Hindlimb muscle (tissue), 1 donor: ENCODE results near the gene SLC43A1. TPM values are rescaled to one million over a fixed set of nuclear protein-coding genes. Genes with fewer than 3 reads are reported as not detected.

ENCODE experiments used
- DNase-seq: peaks from one replicate; pipeline ENCODE4 v3.0.0-alpha.2; 2013
- polyA plus RNA-seq: library from polyadenylated mRNA; unstranded; fragments of 120-200 nt; gene quantifications from one replicate; pipeline ENCODE4 v1.2.1, GENCODE V29; 2013; ENCODE audit not compliant: insufficient read length

The SLC43A1 gene
- polyA plus RNA-seq, 1 donor: 19.3 TPM

DNA sequence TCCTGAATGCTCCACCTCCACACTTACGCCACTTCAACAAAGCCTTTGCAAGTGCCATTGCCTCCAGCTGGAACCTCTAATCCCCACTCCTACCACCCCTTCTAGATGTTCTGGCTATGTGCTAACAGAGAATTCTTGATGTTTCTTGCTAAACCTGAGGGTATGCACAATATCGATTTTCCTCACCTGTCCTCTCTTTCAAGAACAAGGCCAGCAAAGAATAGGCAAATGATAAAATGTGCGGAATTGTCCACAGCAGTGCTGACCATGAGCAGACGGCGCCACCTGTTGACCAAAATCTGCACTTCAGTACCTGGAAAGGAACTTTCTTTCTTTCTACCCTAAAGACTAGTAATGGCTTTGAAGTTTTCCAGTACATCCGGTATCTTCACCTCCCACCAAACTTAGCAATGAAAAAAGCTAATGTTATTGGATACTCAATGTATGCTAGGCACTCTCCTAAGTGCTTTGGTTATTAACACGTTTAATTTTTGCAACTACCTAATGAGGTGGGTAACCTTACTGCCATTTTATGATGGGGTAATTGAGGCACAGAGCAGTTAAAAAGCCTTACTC, 11.6 kb upstream of the SLC43A1 start:
- peak; percentile 65 for DNase-seq

DNA sequence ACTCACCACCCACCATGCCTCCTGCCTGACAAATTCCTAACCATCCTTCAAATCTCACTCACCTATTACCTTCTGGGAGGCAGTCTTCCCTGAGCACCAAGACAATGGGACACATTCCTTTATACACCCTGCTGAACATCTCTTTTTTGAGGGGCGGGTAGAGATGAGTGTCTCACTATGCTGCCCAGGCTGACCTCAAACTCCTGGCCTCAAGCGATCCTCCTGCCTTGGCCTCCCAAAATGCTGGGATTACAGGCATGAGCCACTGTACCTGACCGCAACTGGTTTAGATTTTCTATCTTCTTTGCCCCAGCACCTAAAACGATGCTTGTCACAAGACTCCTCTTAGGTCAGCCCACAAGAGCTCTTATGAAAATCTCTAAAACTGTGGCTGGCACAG, 7.9 kb upstream of the SLC43A1 start:
- no peak for DNase-seq

DNA sequence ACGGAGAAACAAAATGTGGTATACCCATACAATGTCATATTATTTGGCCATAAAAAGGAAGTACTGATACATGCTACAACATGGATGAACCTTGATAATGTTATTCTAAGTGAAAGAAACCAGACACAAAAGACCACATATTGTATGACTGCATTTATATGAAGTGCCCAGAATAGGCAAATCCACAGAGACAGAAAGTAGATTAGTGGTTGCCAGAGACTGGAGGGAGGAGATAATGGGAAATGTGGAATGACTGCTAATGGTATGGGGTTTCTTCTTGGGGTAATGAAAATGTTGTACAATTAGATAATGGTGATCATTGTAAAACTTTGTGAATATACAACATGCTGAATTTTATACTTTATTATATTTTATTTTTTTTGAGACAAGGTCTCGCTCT, 5.6 kb upstream of the SLC43A1 start:
- no peak for DNase-seq

DNA sequence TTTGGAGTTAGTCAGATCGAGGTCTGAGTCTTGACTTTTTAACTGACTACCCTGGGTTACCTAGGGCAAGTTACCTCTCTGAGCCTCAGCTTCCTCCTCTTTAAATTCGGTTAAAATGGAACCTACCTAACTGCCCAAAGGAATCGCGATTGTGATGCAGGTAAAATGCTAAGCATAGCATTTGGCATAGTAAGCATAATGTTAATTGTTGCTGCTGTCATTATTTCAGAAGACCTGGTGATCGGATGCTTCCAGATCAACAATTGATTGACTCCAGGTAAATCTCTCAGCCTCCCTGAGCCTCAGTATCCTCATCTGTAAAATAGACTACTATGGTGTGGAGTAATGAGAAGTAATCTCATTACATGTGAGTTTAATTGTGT, 550 bp upstream of the SLC43A1 start:
- no peak for DNase-seq

DNA sequence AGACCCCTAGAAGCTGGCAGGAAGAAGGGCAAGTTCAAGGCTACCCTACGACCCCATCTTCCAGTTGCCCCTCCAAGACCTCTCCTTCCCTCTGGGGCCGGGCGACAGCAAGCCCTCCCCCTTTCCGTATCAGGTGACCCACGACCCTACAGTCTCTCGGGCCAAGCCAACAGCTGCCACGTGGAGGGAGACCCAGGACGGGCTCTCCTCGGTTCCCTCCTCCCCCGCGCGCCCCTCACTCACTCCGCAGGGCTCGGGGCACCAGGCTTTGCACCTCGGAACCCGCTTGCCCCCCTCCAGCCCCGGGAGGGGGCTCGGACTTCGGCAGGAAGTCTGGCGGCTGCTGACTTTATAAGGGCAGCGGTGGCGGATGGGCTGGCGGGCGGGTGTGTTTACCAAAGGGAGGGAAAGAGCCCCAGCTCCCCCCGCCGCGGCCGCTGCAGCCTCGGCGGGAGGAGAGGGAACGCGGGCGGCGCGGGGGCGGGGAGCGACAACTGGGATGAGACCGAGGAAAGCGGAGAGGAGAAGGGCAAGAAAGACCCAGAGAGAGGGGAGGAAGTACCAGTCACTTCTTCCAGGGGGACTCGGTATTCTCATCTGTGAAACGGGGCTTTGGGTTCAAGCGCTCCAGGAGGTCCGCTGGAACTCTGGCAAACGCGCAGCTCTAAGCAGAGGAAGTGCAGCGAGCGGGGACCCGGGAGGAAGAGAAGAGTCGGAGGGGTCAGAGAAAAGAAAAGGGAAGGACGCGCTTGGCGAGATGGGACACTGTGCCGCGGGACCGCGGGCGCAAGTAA, 767 bp downstream of the SLC43A1 start:
- no peak for DNase-seq

DNA sequence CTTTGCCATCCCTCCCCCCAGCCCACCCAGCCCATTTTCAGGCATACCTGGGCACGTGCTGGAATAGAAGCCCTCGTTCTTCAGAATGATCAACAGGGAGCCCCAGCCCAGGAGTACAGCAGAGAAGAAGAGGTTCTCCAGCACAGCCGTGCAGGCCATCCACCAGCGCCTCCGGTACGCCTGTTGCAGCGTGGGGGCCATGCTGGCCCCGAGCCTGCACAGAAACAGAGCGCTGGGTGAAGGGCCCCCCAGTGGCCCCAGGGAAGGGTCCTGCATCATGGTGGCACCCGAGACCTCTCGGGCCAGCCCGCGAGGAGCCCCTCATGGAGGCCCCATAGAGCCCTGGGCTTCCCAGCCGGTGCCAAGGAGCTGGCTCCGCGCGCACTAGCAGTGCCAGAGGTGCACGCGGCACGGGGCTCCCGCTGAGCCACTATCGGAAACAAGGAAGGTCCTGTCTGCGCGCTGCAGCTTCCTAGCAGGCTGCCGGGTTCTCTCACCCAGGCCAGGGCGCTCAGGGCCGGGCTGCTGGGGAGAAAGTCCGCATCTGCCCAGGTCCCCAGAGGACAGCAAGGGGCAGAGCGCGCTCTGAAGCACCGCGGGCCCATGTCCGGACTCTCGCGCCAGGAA, 1.5 kb downstream of the SLC43A1 start:
- DNase-seq: no peak

DNA sequence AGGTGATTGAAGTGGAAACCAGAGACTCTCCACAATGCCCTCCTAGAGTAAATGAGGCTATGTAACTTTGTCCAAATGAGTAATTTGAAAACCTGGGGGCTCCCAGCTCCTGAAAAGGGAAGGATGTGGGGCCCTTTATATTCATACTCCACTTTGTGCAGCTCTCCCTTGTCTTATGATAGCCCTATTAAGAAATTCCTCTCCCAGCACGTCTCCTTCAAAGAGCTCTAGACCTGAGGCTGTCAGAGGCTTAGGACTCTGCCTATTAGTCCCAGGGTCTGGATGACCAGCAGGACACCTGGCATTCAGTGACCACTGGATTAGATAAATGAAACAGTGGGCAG, 2.1 kb downstream of the SLC43A1 start:
- no peak for DNase-seq

DNA sequence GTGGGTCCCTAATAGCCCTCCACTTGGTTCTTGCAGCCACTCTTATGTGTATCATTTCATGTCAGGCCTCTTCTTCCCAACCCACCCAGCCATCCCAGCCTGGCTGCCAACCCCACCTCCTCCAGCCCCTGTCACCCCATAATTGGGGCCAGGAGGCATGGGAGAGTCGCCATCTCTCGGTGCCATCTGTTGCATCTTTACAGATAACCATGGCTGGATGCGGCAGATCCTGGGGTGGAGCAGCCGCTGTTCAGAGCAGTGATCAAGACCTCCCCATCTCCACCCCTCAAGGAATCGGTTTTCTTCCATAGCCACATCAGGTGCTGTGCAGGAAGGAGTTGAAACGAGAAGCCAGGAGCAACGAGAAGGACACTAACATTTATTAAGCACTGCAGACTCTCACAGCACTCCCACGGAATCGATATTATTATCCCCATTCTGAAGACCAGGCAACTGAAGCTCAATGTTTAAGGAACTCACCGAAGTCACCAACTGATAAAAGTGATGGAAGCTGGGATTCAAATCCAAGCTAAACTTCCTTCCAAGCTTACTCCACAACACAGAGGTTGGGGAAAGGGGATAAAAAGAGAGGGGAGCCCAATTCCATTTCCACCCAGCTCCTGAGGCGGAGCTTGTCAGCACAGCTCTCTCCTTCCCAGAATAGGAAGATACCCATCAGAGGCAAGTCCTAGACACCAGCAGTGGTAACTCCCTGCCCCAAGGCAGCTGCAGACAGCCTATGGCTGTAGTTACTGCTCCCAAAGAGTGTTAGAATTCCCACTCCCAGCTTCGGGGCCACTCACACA, 2.7 kb downstream of the SLC43A1 start:
- no peak for DNase-seq

DNA sequence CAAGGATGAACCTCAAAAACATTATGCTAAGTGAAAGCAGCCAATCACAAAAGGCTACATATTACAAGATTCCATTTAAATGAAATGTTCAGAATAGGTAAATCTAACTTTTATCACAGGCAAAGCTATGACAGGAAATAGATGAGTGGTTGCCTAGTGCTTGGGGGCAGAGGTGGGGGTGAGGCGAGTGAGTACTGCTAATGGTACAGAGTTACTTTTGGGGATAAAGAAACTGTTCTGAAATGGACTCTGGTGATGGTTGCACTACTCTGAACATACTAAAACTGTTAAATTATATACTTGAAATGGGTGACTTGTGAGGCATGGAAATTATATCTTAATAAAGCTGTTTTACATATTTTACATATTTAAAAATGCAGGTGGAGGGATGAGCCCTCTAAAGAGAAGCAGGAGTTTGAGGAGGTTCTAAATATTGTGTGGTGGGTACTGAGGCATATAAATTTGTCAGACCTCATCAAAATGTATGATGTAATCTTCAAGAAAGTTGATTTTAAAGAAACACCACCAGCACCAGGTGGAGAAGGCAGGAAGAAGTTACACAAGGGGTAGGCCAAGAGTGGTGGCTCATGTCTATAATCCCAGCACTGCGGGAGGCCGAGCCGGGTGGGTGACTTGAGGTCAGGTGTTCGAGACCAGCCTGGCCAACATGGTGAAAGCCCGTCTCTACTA, 3.6 kb downstream of the SLC43A1 start:
- no peak for DNase-seq

DNA sequence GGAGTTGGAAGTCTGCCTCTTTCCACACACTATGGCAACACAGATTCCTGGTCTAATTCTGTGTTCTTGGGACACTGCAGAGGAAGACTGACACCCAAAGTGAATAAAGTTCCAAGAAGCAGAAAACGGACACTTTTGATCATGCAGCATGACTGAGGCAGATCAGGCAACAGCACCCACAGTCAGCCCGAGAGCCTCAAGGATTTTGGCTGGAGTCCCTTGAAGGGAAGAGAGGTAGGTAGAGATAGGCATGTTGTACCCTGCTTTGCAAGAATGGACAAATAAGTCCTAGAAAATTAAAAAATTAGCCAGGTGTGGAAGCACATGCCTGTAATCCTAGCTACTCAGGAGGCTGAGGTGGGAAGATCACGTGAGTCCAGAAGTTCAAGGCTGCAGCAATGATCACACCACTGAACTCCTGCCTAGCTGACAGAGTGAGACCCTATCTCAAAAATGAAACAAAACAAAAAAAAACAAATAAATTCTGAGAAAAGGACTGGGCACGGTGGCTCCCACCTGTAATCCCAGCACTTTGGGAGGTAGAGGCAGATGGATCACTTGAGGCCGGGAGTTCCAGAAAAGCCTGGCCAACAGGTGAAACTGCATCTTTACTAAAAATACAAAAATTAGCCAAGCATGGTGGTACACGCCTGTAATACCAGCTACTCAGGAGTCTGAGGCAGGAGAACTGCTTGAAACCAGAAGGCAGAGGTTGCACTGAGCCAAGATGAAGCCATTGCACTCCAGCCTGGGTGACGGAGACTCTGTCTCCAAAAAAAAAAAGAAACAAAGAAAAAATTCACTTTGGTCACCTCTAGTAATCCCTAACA, 6.9 kb downstream of the SLC43A1 start:
- DNase-seq: no peak

DNA sequence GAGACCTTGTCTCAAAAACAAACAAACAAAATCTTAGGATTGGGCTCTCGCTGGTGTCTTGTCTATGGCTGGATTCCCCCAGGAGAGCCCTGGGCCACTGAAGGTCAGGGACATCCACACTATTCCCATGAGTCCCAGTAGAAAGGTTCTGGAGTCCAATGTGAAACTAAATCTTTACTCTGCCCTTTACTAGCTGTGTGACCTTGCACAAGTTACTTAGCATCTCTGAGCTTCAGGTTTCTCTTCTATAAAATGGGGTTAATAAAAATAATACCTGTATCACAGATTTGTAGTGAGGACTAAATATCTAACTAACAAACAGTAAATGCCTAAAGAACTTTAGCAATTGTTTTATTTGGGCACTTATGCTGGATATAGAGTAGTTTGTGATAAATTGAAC, 9.0 kb downstream of the SLC43A1 start:
- no peak for DNase-seq

DNA sequence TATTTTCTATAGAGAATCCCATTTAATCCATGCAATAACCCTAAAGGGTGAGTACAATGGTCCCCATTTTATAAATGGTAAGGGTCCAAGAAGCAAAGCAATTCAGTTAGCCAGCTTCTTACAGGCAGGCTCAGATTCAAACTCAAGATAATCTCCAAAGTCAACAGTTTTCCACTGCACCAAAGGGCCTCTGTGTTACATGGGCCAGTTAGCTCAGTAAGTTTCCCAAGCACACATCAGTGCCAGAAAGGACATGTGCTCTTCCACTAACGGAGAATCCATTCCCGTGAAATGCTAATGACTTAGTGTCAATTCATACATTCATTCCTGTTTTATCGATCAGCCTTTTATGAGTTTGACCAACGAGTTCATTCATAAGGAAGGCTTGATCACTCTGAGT, 11.0 kb downstream of the SLC43A1 start:
- no peak for DNase-seq

DNA sequence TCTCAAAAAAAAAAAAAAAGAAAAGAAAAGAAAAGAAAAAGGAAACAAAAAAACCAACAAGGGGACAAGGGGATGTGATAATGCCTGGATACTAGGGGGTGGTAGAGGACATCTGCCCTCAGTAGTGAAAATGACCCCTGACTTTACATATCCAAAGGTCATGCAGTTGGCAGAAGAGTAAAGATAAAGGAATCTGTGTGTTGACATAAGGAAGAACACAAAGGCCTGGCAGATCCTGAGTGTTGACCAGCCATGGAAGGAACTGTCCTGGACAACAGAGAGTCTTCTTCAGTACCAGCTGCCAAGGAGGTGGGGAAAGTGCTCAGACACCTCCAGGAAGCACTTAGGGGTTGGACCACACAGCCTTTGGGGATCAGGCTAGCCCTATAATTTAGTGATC, 12.6 kb downstream of the SLC43A1 start:
- DNase-seq: no peak

DNA sequence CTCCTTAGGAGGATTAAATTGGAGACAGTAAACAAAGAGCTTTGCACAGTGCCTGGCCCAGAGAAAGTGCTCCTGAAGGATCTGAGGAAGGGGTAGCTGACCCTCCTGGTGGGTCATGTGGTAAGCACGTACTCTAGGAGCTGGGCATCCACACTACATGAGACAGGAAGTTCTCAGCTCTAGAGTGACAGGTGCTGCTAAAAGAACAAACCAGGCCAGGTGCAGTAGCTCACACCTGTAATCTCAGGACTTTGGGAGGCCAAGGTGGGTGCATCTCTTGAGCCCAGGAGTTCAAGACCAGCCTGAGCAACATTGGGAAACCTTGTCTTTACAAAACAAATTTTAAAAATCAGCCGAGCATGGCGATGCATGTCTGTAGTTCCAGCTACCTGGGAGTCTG, 13.1 kb downstream of the SLC43A1 start:
- no peak for DNase-seq

DNA sequence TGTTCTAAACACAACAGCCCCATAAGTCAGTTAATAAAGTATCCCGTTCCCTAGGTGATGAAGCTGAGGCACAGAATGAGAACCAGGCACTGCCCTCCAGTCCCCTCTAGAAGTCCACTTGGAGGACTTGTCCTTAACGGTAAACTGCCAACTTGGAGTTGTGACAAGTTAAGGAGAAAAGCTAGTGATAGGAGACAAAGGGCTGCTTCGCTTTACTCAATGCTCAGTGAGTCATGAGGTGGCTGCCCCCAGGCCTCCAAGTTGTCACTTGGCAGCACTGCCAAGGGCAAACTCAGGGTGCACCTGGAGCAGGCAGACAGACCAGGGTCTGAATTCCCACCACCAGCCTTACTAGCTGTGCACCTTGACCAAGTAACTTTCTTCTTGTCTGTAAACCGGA, 13.5 kb downstream of the SLC43A1 start:
- no peak for DNase-seq

DNA sequence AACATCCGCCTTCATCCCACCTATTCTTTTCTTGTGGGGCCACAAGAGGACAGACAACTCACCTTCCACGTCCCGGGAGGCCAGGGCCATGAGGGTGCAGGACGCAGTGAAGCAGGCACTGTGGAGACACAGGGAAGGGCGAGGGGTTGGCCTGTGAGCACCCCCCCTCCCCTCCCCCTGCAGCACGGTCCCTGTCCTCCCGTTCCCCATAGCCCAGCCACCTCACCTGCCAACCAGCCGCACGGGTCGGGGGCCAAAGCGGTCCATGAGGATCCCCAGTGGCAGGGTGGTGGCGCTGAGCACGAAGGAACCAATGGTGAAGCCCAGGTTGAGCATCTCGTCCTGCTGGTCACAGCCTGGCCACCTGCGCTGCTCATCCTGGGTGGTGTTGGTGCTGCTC, 14.6 kb downstream of the SLC43A1 start:
- DNase-seq: no peak

DNA sequence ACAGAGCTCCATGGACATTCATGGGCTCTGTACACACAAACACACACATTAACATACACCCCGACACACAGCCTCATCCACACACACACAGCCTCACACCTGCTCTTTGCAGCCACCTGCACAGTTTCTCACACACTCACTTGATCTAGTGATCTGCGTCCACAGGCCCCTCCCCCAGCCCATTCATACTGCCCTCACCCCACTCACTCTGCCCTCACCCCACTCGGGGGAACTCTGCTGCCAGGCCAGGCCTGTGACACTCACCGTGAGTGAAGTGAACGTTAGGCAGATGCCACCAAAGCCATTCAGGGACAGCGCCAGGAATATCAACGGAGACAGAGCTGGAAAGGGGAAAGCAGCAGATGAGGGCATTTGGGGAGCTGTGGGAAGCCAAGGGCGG, 15.0 kb downstream of the SLC43A1 start:
- no peak for DNase-seq

DNA sequence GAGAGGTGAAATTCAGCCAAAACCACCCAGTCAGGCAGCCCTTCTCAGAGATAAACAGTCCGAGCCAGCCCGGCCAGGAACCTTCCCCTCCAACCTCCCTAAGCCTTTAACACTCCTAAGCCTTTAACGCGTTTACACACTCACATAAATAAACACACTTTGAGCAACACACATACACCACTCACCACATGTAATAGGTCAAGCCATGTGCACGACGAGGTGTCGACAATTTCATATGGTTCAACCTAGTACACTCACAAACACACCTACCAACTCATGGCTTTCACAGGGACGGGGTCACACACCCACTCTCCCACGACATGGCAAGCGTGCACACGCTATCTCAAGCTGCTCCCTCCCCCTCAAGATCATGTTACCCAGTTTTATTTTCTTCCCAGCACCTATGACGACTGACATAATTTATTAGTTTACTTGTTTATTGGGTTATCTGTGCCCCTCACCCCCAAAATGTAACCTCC, 15.5 kb downstream of the SLC43A1 start:
- no peak for DNase-seq

DNA sequence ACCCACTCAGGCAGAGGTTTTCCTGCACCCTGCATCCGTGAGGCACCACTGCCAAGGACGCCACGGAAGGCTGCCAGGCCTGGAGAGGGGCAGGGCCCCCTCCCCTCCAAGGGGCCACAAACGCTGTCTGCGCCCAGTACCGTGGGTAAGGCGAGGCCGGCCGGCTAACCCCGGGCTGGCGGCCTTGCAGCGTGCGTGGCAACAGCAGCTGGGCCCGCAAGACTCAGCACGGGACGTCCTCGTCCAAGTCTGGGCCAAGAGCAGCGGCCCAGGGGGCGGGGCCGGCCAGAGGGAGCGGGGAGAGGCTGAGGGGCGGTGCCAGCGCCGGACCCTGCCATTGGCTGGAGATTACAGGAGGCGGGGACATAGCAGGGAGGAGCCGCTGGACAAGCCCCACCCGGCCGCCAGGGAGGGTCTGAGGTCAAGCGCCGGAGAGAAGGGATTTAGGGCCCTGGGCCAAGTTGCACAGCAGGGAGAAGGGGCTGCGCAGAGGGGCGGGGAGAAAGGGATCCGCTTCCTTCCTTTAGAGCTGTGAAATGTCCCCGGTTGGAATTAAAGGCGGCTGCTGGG, 16.0 kb downstream of the SLC43A1 start:
- peak; percentile 89 for DNase-seq

DNA sequence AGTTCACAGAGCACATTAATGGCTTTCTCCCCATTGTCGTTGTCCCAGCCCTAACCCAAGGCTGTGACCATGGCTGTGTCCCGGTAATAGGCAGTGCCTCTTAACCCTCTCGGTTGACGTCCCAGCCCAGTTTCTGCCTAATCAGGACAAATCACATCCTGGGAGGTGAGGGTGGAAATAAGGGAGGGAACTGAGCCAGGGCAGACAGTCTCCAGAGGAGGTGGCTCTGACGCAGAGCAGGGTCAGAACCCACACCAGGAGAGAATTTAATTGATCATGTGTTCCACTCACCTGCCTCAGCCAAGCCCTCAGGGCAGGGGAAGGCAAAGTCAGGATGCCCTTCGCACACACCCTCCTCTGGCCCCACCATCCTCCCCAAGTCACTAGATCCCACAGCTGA, 17.0 kb downstream of the SLC43A1 start:
- DNase-seq: no peak
